GM21528 (cell line): Measurements from ENCODE around the gene SPINK2.

Source experiments
- ATAC-seq: cut with Tn5 transposase; IDR thresholded peaks from one replicate; pipeline ENCODE4 v1.9.1; 2021; ENCODE audit warnings: mild to moderate bottlenecking, moderate library complexity; ENCODE audit not compliant: unreplicated experiment, low FRiP score

The SPINK2 gene

GRCh38 chr4:56821381-56822243 is at the start of gene SPINK2:
SPINK2 (minus strand) TSS chr4:56821701; CDS start chr4:56821662, 39 bp downstream.
- ATAC-seq, result no peak

GRCh38 chr4:56870946-56871345 is 49.4 kb upstream of the SPINK2 start:
- no peak for ATAC-seq

GRCh38 chr4:56863441-56864139 is 42.1 kb upstream of the SPINK2 start:
- ATAC-seq, result no peak

- no peak for ATAC-seq
Measured at GRCh38 chr4:56861360-56861759, 39.9 kb upstream of the SPINK2 start.

- no peak for ATAC-seq
Measured at GRCh38 chr4:56860781-56861180, 39.3 kb upstream of the SPINK2 start.

- ATAC-seq, result peak; percentile 65
Measured at GRCh38 chr4:56859841-56860240, 38.3 kb upstream of the SPINK2 start.

- no peak for ATAC-seq
Measured at GRCh38 chr4:56857601-56858309, 36.3 kb upstream of the SPINK2 start.

GRCh38 chr4:56856656-56857055 is 35.2 kb upstream of the SPINK2 start:
- no peak for ATAC-seq

GRCh38 chr4:56850910-56851309 is 29.4 kb upstream of the SPINK2 start:
- no peak for ATAC-seq

- ATAC-seq, result no peak
Measured at GRCh38 chr4:56844802-56845580, 23.5 kb upstream of the SPINK2 start.

- ATAC-seq, result no peak
Measured at GRCh38 chr4:56843421-56843899, 22.0 kb upstream of the SPINK2 start.

GRCh38 chr4:56840559-56840958 is 19.1 kb upstream of the SPINK2 start:
- no peak for ATAC-seq

- no peak for ATAC-seq
Measured at GRCh38 chr4:56828784-56829535, 7.5 kb upstream of the SPINK2 start.

- ATAC-seq, result no peak
Measured at GRCh38 chr4:56823933-56824600, 2.6 kb upstream of the SPINK2 start.

GRCh38 chr4:56818797-56819196 is 2.7 kb downstream of the SPINK2 start:
- no peak for ATAC-seq

- ATAC-seq, result peak; percentile 91
Measured at GRCh38 chr4:56817840-56818491, 3.5 kb downstream of the SPINK2 start.

- ATAC-seq, result no peak
Measured at GRCh38 chr4:56806666-56807065, 14.8 kb downstream of the SPINK2 start.

- ATAC-seq, result no peak
Measured at GRCh38 chr4:56804551-56804950, 16.9 kb downstream of the SPINK2 start.
